ENCODE data around the gene IGFBPL1. TPM values are rescaled to one million over a fixed set of nuclear protein-coding genes. Genes with fewer than 3 reads are reported as not detected.

IGFBPL1 gene
- total RNA-seq, 1 donor from 2014 or later, result 26.6 TPM

- H3K9me3 ChIP-seq (ENCODE audit: low read depth), result no peaks in the 10 kb centered on the region
- H3K27me3 ChIP-seq, result peaks cover 36% of the 10 kb centered on the region
- peak; percentile 57 for DNase-seq (ENCODE audit: low spot score)
- Mint-ChIP-seq H3K27ac (no peak overlapping the region), H3K4me3 (peak overlapping the region; percentile 3), H3K9me3 (no peaks in the 10 kb centered on the region), H3K27me3 (ENCODE audit: insufficient read depth, low read depth) (peaks cover 8% of the 10 kb centered on the region), H3K36me3 (peaks cover 30% of the 10 kb centered on the region), H3K4me1 (peaks cover 50% of the 10 kb centered on the region)
- no peak overlapping the region for H3K27ac ChIP-seq
- no peak overlapping the region for H3K4me2 ChIP-seq
- no peaks in the 10 kb centered on the region for H3K79me2 ChIP-seq (ENCODE audit: low read depth)
- H3K36me3 ChIP-seq, result no peaks in the 10 kb centered on the region
- H3K4me1 ChIP-seq, result peaks cover 46% of the 10 kb centered on the region
- no peak overlapping the region for H3K9ac ChIP-seq
- no peak overlapping the region for H3K4me3 ChIP-seq
- TF ChIP-seq EZH2 (IDR thresholded peaks at IDR 0.05), result no peak
- no peak overlapping the region for H2AFZ ChIP-seq (replicated peaks)
- no peaks in the 10 kb centered on the region for H3F3A ChIP-seq (ENCODE audit: low read depth)
- no peaks in the 10 kb centered on the region for H4K20me1 ChIP-seq (ENCODE audit: low read depth)
These were observed 11.5 kb downstream of the IGFBPL1 start for GRCh38 chr9:38412751-38413150.

- Mint-ChIP-seq H3K27ac (no peak overlapping the region), H3K27me3 (ENCODE audit: insufficient read depth, low read depth) (peaks cover 2% of the 10 kb centered on the region), H3K4me3 (no peak overlapping the region), H3K4me1 (peaks cover 15% of the 10 kb centered on the region), H3K9me3 (no peaks in the 10 kb centered on the region), H3K36me3 (peaks cover 34% of the 10 kb centered on the region)
- Histone ChIP-seq H3F3A (ENCODE audit: low read depth) (no peaks in the 10 kb centered on the region), H3K4me2 (no peak overlapping the region), H3K27ac (no peak overlapping the region), H3K4me3 (no peak overlapping the region), H3K36me3 (no peaks in the 10 kb centered on the region), H3K27me3 (peaks cover 25% of the 10 kb centered on the region), H3K79me2 (ENCODE audit: low read depth) (no peaks in the 10 kb centered on the region), H3K9ac (no peak overlapping the region), H3K9me3 (ENCODE audit: low read depth) (no peaks in the 10 kb centered on the region), H3K4me1 (peaks cover 18% of the 10 kb centered on the region), H4K20me1 (ENCODE audit: low read depth) (no peaks in the 10 kb centered on the region), H2AFZ (replicated peaks) (no peak overlapping the region)
- TF ChIP-seq EZH2 (IDR thresholded peaks at IDR 0.05), result no peak
- no peak for TF ChIP-seq EZH2phosphoT487 (IDR thresholded peaks at IDR 0.05)
- TF ChIP-seq CTCF (IDR thresholded peaks at IDR 0.05), result no peak
- DNase-seq (ENCODE audit: low spot score), result no peak
These were observed 15.5 kb downstream of the IGFBPL1 start for GRCh38 chr9:38408719-38409118.

- no peak overlapping the region for H3K4me3 Mint-ChIP-seq
- Histone ChIP-seq H3K27me3 (peaks cover 11% of the 10 kb centered on the region), H4K20me1 (ENCODE audit: low read depth) (no peaks in the 10 kb centered on the region), H3K36me3 (no peaks in the 10 kb centered on the region), H3K79me2 (ENCODE audit: low read depth) (no peaks in the 10 kb centered on the region), H2AFZ (replicated peaks) (no peak overlapping the region), H3K27ac (no peak overlapping the region), H3K4me2 (no peak overlapping the region), H3F3A (ENCODE audit: low read depth) (no peaks in the 10 kb centered on the region), H3K4me1 (no peaks in the 10 kb centered on the region), H3K9ac (no peak overlapping the region), H3K4me3 (no peak overlapping the region), H3K9me3 (ENCODE audit: low read depth) (no peaks in the 10 kb centered on the region)
- no peak for TF ChIP-seq EZH2 (IDR thresholded peaks at IDR 0.05)
- no peak for TF ChIP-seq EZH2phosphoT487 (IDR thresholded peaks at IDR 0.05)
- TF ChIP-seq CTCF (IDR thresholded peaks at IDR 0.05), result no peak
- H3K27ac Mint-ChIP-seq, result no peak overlapping the region
- peaks cover 32% of the 10 kb centered on the region for H3K36me3 Mint-ChIP-seq
- DNase-seq (ENCODE audit: low spot score), result no peak
- H3K27me3 Mint-ChIP-seq (ENCODE audit: insufficient read depth, low read depth), result peaks cover 2% of the 10 kb centered on the region
- H3K9me3 Mint-ChIP-seq, result no peaks in the 10 kb centered on the region
- H3K4me1 Mint-ChIP-seq, result no peaks in the 10 kb centered on the region
These were observed 17.6 kb downstream of the IGFBPL1 start for GRCh38 chr9:38406476-38407186.

- H3K9ac ChIP-seq, result no peak overlapping the region
- H3K27ac ChIP-seq, result no peak overlapping the region
- Mint-ChIP-seq H3K27ac (peak overlapping the region; percentile 24), H3K9me3 (no peaks in the 10 kb centered on the region), H3K27me3 (ENCODE audit: insufficient read depth, low read depth) (peaks cover 2% of the 10 kb centered on the region), H3K36me3 (peaks cover 24% of the 10 kb centered on the region), H3K4me3 (no peak overlapping the region), H3K4me1 (peaks cover 6% of the 10 kb centered on the region)
- no peak for TF ChIP-seq CTCF (IDR thresholded peaks at IDR 0.05)
- no peak for TF ChIP-seq EZH2phosphoT487 (IDR thresholded peaks at IDR 0.05)
- no peak for TF ChIP-seq EZH2 (IDR thresholded peaks at IDR 0.05)
- H3F3A ChIP-seq (ENCODE audit: low read depth), result no peaks in the 10 kb centered on the region
- no peak overlapping the region for H2AFZ ChIP-seq (replicated peaks)
- no peaks in the 10 kb centered on the region for H3K36me3 ChIP-seq
- H3K27me3 ChIP-seq, result peaks cover 2% of the 10 kb centered on the region
- H3K4me1 ChIP-seq, result peaks cover 4% of the 10 kb centered on the region
- H3K4me2 ChIP-seq, result no peak overlapping the region
- no peak overlapping the region for H3K4me3 ChIP-seq
- no peaks in the 10 kb centered on the region for H3K9me3 ChIP-seq (ENCODE audit: low read depth)
- no peak for DNase-seq (ENCODE audit: low spot score)
- no peaks in the 10 kb centered on the region for H3K79me2 ChIP-seq (ENCODE audit: low read depth)
- no peaks in the 10 kb centered on the region for H4K20me1 ChIP-seq (ENCODE audit: low read depth)
These were observed 18.5 kb downstream of the IGFBPL1 start for GRCh38 chr9:38405785-38406184.

Measured in neural progenitor cell (in vitro differentiated cells).